IPS-15b (cell line): ENCODE results near the gene BEST4.
"Not testable (repeated sequence)": the region's sequence is repeated elsewhere in the genome, so short reads cannot be mapped to it uniquely, and the experiment has no call there.

Experiments
- H3K27me3 ChIP-seq: one replicate; pipeline ENCODE4 v1.6.1; 2013; ENCODE audit warnings: low read length; ENCODE audit not compliant: control insufficient read depth, insufficient read depth
- H3K36me3 ChIP-seq: one replicate; pipeline ENCODE4 v1.6.1; 2013; ENCODE audit warnings: low read length; ENCODE audit not compliant: control insufficient read depth, insufficient read depth
- H3K4me1 ChIP-seq: one replicate; pipeline ENCODE4 v1.6.1; 2013; ENCODE audit warnings: mild to moderate bottlenecking, low read length; ENCODE audit not compliant: control insufficient read depth, insufficient read depth
- H3K4me3 ChIP-seq: one replicate; pipeline ENCODE4 v1.5.1; 2013; ENCODE audit warnings: low read depth, low read length
- H3K9ac ChIP-seq: one replicate; pipeline ENCODE4 v1.6.1; 2013; ENCODE audit warnings: low read depth, mild to moderate bottlenecking, low read length
- H3K9me3 ChIP-seq: one replicate; pipeline ENCODE4 v1.6.1; 2013; ENCODE audit warnings: mild to moderate bottlenecking, low read length; ENCODE audit not compliant: control insufficient read depth, insufficient read depth

Gene BEST4

GRCh38 chr1:44740179-44740617 lies 47.8 kb downstream of the BEST4 start:
- no peaks in the 10 kb centered on the region for H3K27me3 ChIP-seq
- peak overlapping the region; percentile 97 for H3K9ac ChIP-seq
- H3K9me3 ChIP-seq: no peaks in the 10 kb centered on the region
- H3K4me1 ChIP-seq: no peaks in the 10 kb centered on the region
- H3K4me3 ChIP-seq: peak overlapping the region; percentile 97
- H3K36me3 ChIP-seq: peaks cover 18% of the 10 kb centered on the region

- Histone ChIP-seq H3K27me3 (no peaks in the 10 kb centered on the region), H3K9ac (peak within 1 kb of the TSS; percentile 97), H3K4me3 (peak within 1 kb of the TSS; percentile 97), H3K36me3 (peaks cover 16% of the 10 kb centered on the region), H3K4me1 (no peaks in the 10 kb centered on the region), H3K9me3 (no peaks in the 10 kb centered on the region)
These were observed 48.4 kb downstream of the BEST4 start, which contains the start of gene KIF2C for GRCh38 chr1:44739307-44740178. TSS of gene KIF2C (plus strand) at chr1:44739837. CDS start at chr1:44739933, 96 bp downstream.

GRCh38 chr1:44738953-44739306 lies 49.0 kb downstream of the BEST4 start:
- not testable (repeated sequence) for H3K27me3 ChIP-seq, H3K9me3 ChIP-seq, H3K9ac ChIP-seq, H3K4me1 ChIP-seq
- Histone ChIP-seq H3K4me3 (peak overlapping the region; percentile 97), H3K36me3 (peaks cover 11% of the 10 kb centered on the region)

GRCh38 chr1:44735992-44736391 lies 52.0 kb downstream of the BEST4 start:
- H3K4me1 ChIP-seq: peaks cover 4% of the 10 kb centered on the region
- H3K9me3 ChIP-seq: no peaks in the 10 kb centered on the region
- no peaks in the 10 kb centered on the region for H3K36me3 ChIP-seq
- H3K27me3 ChIP-seq: no peaks in the 10 kb centered on the region
- H3K4me3 ChIP-seq: no peak overlapping the region
- H3K9ac ChIP-seq: no peak overlapping the region

GRCh38 chr1:44733784-44734183 lies 54.2 kb downstream of the BEST4 start:
- peaks cover 4% of the 10 kb centered on the region for H3K4me1 ChIP-seq
- H3K9me3 ChIP-seq: no peaks in the 10 kb centered on the region
- H3K4me3 ChIP-seq: no peak overlapping the region
- no peaks in the 10 kb centered on the region for H3K27me3 ChIP-seq
- H3K9ac ChIP-seq: no peak overlapping the region
- H3K36me3 ChIP-seq: no peaks in the 10 kb centered on the region
